ENCODE results near the gene PACS2. TPM values are rescaled to one million over a fixed set of nuclear protein-coding genes. Genes with fewer than 3 reads are reported as not detected.

PACS2 gene
- total RNA-seq, 1 experiment from 2014 or later, result 72.5 TPM

DNA sequence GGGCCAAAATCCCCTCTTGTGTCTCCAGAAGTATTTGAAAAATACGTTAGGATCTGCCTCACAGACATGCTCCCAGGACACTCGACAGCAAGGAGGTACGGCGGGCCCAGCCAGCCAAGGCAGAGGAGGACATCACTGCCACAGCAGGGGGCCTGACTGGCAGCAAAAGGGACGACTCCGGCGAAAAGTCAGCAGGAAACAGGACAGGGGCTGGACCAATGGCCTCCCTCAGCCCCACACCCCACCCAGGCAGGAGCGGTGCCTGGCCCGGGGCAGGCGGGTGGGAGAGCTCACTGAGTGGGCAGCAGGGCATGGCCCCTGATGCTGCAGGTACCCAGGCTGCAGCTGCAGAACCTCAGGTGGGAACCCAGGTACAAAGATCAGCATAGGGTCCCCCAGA, 31.5 kb upstream of the PACS2 start:
- Histone ChIP-seq H4K20me1 (ENCODE audit: control insufficient read depth, insufficient read depth, insufficient read length) (no peaks in the 10 kb centered on the region), H4K91ac (ENCODE audit: insufficient read length, low read depth, low read length) (no peak overlapping the region), H3T11ph (ENCODE audit: low read length) (no peak overlapping the region), H2BK15ac (ENCODE audit: low read depth, low read length) (no peak overlapping the region), H2BK12ac (ENCODE audit: insufficient read length, low read depth, low read length) (no peak overlapping the region), H2BK120ac (ENCODE audit: low read depth, low read length, poor library complexity, severe bottlenecking) (no peak overlapping the region), H3K27ac (ENCODE audit: insufficient read length, low read depth, low read length) (no peak overlapping the region), H3K18ac (ENCODE audit: insufficient read length, low read depth, low read length) (no peak overlapping the region), H3K4me2 (ENCODE audit: insufficient read depth, insufficient read length, low read length) (no peak overlapping the region), H3K4me1 (ENCODE audit: insufficient read depth, low read length) (no peaks in the 10 kb centered on the region), H3K79me2 (ENCODE audit: insufficient read depth, low read length) (peaks cover 3% of the 10 kb centered on the region; the same call in 1 of the 2 replicates), H3K23me2 (ENCODE audit: insufficient read length, low read depth, low read length, poor library complexity, severe bottlenecking) (no peaks in the 10 kb centered on the region), H3K14ac (ENCODE audit: insufficient read depth, low read length) (no peak overlapping the region), H3K23ac (ENCODE audit: insufficient read length, low read depth, low read length) (no peak overlapping the region), H2AFZ (ENCODE audit: low read length) (no peak overlapping the region), H2BK5ac (ENCODE audit: insufficient read length, low read length) (no peak overlapping the region), H3K27me3 (ENCODE audit: insufficient read depth, low read length) (no peaks in the 10 kb centered on the region), H4K5ac (ENCODE audit: insufficient read length, low read depth, low read length) (no peak overlapping the region), H3K56ac (ENCODE audit: insufficient read length, low read depth, low read length) (no peak overlapping the region), H4K8ac (replicated peaks; ENCODE audit: insufficient read length, low read depth, low read length) (no peak overlapping the region), H3K4ac (ENCODE audit: low read depth, low read length) (no peak overlapping the region), H3K9me3 (ENCODE audit: control insufficient read depth, low read depth, low read length) (no peaks in the 10 kb centered on the region), H2AK5ac (ENCODE audit: insufficient read length, low read length) (no peak overlapping the region), H2BK20ac (ENCODE audit: low read depth, low read length, poor library complexity, severe bottlenecking) (no peak overlapping the region), H3K9ac (ENCODE audit: extremely low read depth, insufficient read length, low read length) (no peak overlapping the region), H3K79me1 (ENCODE audit: insufficient read depth, low read depth, low read length, poor library complexity, severe bottlenecking) (peaks cover 3% of the 10 kb centered on the region)
- Mint-ChIP-seq H3K9me3 (no peaks in the 10 kb centered on the region), H3K4me1 (peaks cover 13 to 20% of the 10 kb centered on the region in 2 experiments), H3K27ac (no peak overlapping the region), H3K36me3 (ENCODE audit: insufficient read depth in 1 of 3, low read depth in 3 of 3) (peaks cover 0 to 8% (median 0%) of the 10 kb centered on the region in 3 experiments; a peak in 3 of 7 replicates), H3K4me3 (peak overlapping the region in 1 of 2 experiments; percentile 50; a peak in 1 of 5 replicates), H3K27me3 (ENCODE audit: low read depth) (no peaks in the 10 kb centered on the region)
- DNase-seq, result peak; percentile 75
- TF ChIP-seq, protein P1, sequence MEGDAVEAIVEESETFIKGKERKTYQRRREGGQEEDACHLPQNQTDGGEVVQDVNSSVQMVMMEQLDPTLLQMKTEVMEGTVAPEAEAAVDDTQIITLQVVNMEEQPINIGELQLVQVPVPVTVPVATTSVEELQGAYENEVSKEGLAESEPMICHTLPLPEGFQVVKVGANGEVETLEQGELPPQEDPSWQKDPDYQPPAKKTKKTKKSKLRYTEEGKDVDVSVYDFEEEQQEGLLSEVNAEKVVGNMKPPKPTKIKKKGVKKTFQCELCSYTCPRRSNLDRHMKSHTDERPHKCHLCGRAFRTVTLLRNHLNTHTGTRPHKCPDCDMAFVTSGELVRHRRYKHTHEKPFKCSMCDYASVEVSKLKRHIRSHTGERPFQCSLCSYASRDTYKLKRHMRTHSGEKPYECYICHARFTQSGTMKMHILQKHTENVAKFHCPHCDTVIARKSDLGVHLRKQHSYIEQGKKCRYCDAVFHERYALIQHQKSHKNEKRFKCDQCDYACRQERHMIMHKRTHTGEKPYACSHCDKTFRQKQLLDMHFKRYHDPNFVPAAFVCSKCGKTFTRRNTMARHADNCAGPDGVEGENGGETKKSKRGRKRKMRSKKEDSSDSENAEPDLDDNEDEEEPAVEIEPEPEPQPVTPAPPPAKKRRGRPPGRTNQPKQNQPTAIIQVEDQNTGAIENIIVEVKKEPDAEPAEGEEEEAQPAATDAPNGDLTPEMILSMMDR (conservative IDR thresholded peaks at IDR 0.05), result no peak
- WGBS (ENCODE audit: extremely low coverage, insufficient read length, low lambda C conversion rate), result no CpG with 5 or more reads among the region's 10 CpGs
